ENCODE results near the gene OPCML.

The OPCML gene

GRCh38 chr11:132821499-132821898 lies 710.8 kb downstream of the OPCML start:
- DNase-seq: no peak

GRCh38 chr11:132821014-132821413 lies 711.3 kb downstream of the OPCML start:
- no peak for DNase-seq

- DNase-seq: no peak
These were observed 713.4 kb downstream of the OPCML start for GRCh38 chr11:132818951-132819350.

- DNase-seq: no peak
These were observed 714.9 kb downstream of the OPCML start for GRCh38 chr11:132817387-132817786.

GRCh38 chr11:132814410-132814809 lies 717.9 kb downstream of the OPCML start:
- DNase-seq: no peak

GRCh38 chr11:132811649-132812048 lies 720.7 kb downstream of the OPCML start:
- DNase-seq: no peak

- DNase-seq: no peak
These were observed 723.2 kb downstream of the OPCML start for GRCh38 chr11:132809070-132809469.

- no peak for DNase-seq
These were observed 728.0 kb downstream of the OPCML start for GRCh38 chr11:132804258-132804657.

GRCh38 chr11:132803436-132803835 lies 728.9 kb downstream of the OPCML start:
- no peak for DNase-seq

- DNase-seq: no peak
These were observed 729.4 kb downstream of the OPCML start for GRCh38 chr11:132802947-132803346.

GRCh38 chr11:132793831-132794230 lies 738.5 kb downstream of the OPCML start:
- no peak for DNase-seq

- DNase-seq: no peak
These were observed 739.8 kb downstream of the OPCML start for GRCh38 chr11:132792341-132793140.

GRCh38 chr11:132790971-132791370 lies 741.3 kb downstream of the OPCML start:
- DNase-seq: no peak

GRCh38 chr11:132790466-132790865 lies 741.8 kb downstream of the OPCML start:
- no peak for DNase-seq

GRCh38 chr11:132788816-132789325 lies 743.4 kb downstream of the OPCML start:
- DNase-seq: no peak

GRCh38 chr11:132785878-132786277 lies 746.4 kb downstream of the OPCML start:
- DNase-seq: no peak

GRCh38 chr11:132784441-132784840 lies 747.9 kb downstream of the OPCML start:
- no peak for DNase-seq

GRCh38 chr11:132782102-132782501 lies 750.2 kb downstream of the OPCML start:
- no peak for DNase-seq

GRCh38 chr11:132780046-132780445 lies 752.3 kb downstream of the OPCML start:
- no peak for DNase-seq

- no peak for DNase-seq
These were observed 752.8 kb downstream of the OPCML start for GRCh38 chr11:132779497-132779896.

GRCh38 chr11:132777067-132777975 lies 755.0 kb downstream of the OPCML start:
- no peak for DNase-seq

- DNase-seq: no peak
These were observed 758.5 kb downstream of the OPCML start for GRCh38 chr11:132773751-132774150.

- DNase-seq: no peak
These were observed 759.4 kb downstream of the OPCML start for GRCh38 chr11:132772703-132773545.
